ENCODE measurements around the gene SCARB1.

Gene SCARB1

DNA sequence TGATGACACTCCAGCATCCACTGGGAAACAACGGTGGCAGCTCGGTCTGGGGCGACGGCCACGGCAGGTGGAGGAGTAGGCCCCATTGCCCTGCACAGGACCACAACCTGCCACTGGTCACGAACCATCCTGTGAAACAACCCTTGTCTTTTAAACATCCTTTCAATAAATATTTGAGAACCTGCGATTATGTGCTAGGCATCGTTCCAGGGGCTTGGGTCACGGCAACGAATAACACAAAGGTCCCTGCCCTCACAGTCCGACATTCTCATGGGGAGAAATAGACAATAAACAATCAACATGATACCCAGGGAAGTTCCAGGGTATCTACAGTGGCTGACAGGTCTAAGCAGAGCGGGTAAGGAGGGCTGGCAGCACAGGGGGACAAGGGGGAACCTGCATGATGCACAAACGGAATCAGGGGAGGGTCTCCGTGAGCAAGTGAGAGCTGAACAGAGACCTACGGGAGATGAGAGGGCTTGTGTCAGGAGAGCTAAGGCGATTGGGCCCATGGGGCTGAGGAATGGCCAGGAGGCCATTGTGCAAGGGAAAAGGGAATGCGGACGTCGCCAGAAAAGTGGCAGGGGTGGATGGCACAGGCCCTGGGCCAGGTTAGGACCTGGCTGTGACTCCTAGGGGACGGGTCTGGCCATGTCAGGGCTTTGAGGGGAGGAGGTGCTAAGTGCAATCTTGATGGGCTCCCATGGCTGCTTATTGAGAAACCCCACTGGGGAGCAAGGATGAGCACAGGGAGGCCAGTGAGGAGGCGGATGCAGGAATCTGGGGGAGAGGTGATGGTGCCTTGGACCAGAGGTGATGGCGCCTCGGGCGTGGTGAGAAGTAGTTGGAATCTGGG is 9.7 kb downstream of the SCARB1 start:
- H3K27ac ChIP-seq = peak overlapping the region; percentile 74
- TF ChIP-seq, protein P1, sequence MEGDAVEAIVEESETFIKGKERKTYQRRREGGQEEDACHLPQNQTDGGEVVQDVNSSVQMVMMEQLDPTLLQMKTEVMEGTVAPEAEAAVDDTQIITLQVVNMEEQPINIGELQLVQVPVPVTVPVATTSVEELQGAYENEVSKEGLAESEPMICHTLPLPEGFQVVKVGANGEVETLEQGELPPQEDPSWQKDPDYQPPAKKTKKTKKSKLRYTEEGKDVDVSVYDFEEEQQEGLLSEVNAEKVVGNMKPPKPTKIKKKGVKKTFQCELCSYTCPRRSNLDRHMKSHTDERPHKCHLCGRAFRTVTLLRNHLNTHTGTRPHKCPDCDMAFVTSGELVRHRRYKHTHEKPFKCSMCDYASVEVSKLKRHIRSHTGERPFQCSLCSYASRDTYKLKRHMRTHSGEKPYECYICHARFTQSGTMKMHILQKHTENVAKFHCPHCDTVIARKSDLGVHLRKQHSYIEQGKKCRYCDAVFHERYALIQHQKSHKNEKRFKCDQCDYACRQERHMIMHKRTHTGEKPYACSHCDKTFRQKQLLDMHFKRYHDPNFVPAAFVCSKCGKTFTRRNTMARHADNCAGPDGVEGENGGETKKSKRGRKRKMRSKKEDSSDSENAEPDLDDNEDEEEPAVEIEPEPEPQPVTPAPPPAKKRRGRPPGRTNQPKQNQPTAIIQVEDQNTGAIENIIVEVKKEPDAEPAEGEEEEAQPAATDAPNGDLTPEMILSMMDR (conservative IDR thresholded peaks at IDR 0.05) = no peak

DNA sequence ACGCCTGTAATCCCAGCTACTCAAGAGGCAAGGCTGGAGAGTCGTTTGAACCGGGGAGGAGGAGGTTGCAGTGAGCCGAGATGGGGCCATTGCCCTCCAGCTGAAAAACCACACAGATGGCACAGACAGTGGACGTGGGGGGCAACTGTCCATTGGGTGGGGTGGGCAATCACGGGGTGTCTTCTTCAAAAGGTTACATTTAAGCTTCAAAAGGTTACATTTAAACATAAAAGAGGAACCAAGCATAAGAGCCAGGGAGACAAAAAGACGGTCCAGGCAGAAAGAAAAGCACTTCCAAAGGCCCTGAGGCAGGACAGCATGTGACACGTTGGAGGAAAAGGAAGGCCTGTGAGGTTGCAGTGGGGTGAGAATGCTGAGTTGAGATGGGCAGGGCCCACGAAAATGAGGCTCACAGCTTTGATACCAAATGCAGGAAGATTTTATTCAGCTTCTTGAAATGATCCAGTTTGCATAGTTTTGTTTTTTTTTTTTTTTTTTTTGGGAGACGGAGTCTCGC is 10.7 kb downstream of the SCARB1 start:
- H3K27ac ChIP-seq = peak overlapping the region; percentile 74
- TF ChIP-seq, protein P1 (conservative IDR thresholded peaks at IDR 0.05) = no peak

DNA sequence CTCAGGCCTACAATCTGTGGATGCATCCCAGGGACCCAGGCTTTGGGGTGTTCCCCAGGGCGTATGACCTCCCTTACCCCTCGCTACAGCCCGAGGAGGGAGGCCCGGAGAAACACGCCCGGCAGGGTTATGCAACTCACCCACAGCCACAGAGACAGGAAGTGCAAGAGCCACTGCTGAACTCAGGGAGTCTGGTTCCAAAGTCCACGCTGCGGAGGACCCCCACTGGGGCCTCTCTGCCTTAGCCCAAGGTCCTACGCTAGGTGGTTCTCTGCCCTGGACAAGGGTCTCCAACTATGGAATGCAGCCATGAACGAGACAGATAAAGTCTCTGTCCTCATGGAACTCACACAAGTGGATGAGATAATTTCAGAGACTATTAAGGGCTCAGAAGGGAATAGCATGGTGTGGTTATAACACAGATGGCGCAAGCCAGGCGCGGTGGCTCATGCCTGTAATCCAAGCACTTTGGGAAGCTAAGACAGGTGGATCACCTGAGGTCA is 11.3 kb downstream of the SCARB1 start:
- TF ChIP-seq, protein P1 (conservative IDR thresholded peaks at IDR 0.05) = no peak
- peak overlapping the region; percentile 74 for H3K27ac ChIP-seq

DNA sequence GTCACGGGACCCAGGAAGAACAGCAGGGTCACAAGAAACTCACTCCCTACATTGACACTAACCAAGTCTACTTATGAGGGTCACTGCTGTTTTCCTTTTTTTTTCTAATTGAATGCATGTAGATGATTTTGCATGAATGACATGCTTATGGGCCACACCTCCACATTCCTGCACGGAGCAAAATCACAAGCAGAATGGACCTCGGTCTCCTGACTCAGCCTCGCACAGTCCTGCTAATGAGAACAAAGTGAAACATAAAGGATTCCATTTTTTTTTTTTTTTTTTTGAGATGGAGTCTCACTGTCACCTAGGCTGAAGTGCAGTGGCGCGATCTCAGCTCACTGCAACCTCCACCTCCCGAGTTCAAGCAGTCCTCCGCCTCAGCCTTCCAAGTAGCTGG is 12.3 kb downstream of the SCARB1 start:
- TF ChIP-seq, protein P1 (conservative IDR thresholded peaks at IDR 0.05) = no peak
- no peak overlapping the region; the same call in 1 of the 2 replicates for H3K27ac ChIP-seq

DNA sequence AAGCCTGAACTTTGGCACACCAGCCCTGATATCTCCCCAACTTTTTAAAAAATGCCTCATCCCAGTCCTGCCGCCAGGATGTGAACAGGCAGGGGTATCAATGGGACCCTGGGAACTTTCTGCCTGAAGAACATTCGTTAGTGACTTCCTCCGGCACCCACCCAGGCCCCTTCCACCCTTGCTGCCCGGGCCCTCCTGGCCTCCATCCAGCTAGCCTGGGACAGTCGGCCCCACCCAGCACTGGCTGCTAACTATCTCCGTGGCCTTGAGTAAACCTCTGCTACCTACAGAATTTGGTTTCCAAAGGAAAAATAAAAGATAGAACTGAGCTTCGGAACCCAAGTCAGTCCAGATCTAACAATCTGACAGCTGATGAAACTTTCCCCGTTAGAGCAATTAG is 14.3 kb downstream of the SCARB1 start:
- TF ChIP-seq, protein P1 (conservative IDR thresholded peaks at IDR 0.05) = no peak
- peak overlapping the region; percentile 10; the same call in 1 of the 2 replicates for H3K27ac ChIP-seq

DNA sequence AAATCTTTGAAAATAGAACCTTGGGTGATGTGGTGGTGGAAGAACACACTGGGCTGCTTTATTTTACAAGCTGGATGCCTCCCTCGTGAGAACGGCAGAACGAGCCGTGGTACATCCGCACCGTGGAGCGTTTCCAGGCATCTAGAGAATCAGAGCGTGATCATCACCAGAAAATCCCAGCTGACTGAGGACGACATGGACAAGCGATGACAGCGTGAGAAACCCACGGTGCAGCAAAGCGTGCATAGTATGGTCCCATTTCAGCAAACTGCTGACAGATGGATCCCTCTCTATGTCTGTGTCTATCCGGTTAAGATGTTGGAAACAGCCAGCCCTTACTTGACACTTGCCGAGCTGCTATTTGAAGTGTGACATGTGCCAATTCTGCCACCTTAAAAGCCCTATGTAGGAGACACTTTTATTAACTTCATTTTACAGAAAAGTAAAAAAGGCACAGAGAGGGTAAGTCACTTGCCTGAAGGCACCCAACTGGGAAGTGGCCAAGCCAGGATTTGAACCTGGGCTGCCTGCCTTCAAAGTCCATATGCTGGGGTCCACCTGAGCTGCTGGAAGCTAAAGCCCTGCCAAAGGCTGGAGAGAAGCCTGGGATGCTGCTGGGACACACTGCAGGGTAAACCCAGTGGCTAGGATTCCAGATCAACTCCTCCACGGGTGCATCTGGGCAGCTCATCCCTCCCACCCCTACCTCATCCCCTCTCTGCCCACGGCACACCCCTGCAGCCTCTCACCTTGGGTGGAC is 14.9 kb downstream of the SCARB1 start:
- TF ChIP-seq, protein P1 (conservative IDR thresholded peaks at IDR 0.05) = no peak
- H3K27ac ChIP-seq = peak overlapping the region; percentile 60
